CD14-positive monocyte (primary cell): ENCODE data around the gene SOCS4. TPM values are rescaled to one million over a fixed set of nuclear protein-coding genes. Genes with fewer than 3 reads are reported as not detected.
A peak's percentile ranks its signal among the peaks of the same experiment; 100 is the strongest.

ENCODE experiments used
- DNase-seq, 3 donors: peaks; one replicate each; pipeline ENCODE4 v3.0.0-alpha.2; 2011 to 2022
- H2AFZ ChIP-seq: 2 replicates; pipeline ENCODE4 v1.6.0; 2012; ENCODE audit warnings: mild to moderate bottlenecking, low read depth, low read length, inconsistent platforms; ENCODE audit not compliant: insufficient read depth, poor library complexity, severe bottlenecking
- H3K27ac ChIP-seq, 2 donors: 1 replicate in 1 of 2; 2 replicates in 1 of 2; pipeline ENCODE4 v1.5.1; 2012 to 2013; ENCODE audit warnings: low read length in 2 of 2, control low read depth in 1 of 2, inconsistent platforms in 1 of 2, low read depth in 1 of 2, mild to moderate bottlenecking in 1 of 2
- H3K27me3 ChIP-seq, 2 donors: one replicate each; pipeline versions ENCODE4 v1.6.0 to v1.6.1; 2011 to 2013; ENCODE audit warnings: low read length in 2 of 2; ENCODE audit not compliant: control insufficient read depth in 2 of 2, insufficient read depth in 2 of 2
- H3K36me3 ChIP-seq, 2 donors: replicated peaks in 1 of 2; 1 replicate in 1 of 2; 2 replicates in 1 of 2; pipeline versions ENCODE4 v1.5.1 to v1.6.1; 2012 to 2013; ENCODE audit warnings: low read length in 2 of 2, control low read depth in 1 of 2, inconsistent platforms in 1 of 2, mild to moderate bottlenecking in 1 of 2; ENCODE audit not compliant: insufficient read depth in 2 of 2, control insufficient read depth in 1 of 2
- H3K4me1 ChIP-seq, 2 donors: 1 replicate in 1 of 2; 2 replicates in 1 of 2; pipeline versions ENCODE4 v1.5.1 to v1.6.1; 2012 to 2013; ENCODE audit warnings: low read length in 2 of 2, control low read depth in 1 of 2, inconsistent platforms in 1 of 2, mild to moderate bottlenecking in 1 of 2, moderate library complexity in 1 of 2; ENCODE audit not compliant: insufficient read depth in 2 of 2, control insufficient read depth in 1 of 2
- H3K4me2 ChIP-seq: replicated peaks from 2 replicates; pipeline ENCODE3; 2012; ENCODE audit warnings: low read length, moderate library complexity, mild to moderate bottlenecking; ENCODE audit not compliant: poor library complexity, severe bottlenecking; ENCODE audit errors: extremely low read depth
- H3K4me3 ChIP-seq, 3 experiments: fragments of 200-600 bp in 1 of 3; sonication (generic) in 1 of 3; replicated peaks in 1 of 3; 1 replicate in 2 of 3; 2 replicates in 1 of 3; pipeline ENCODE4 v1.5.1; 2011 to 2013; ENCODE audit warnings: low read length in 3 of 3, mild to moderate bottlenecking in 3 of 3, control low read depth in 2 of 3, low read depth in 2 of 3, inconsistent platforms in 1 of 3, moderate library complexity in 1 of 3
- H3K79me2 ChIP-seq: 2 replicates; pipeline ENCODE4 v1.6.0; 2012; ENCODE audit warnings: mild to moderate bottlenecking, control low read depth, inconsistent platforms, low read length, moderate library complexity; ENCODE audit not compliant: insufficient read depth
- H3K9ac ChIP-seq: 2 replicates; pipeline ENCODE4 v1.6.0; 2017; ENCODE audit warnings: low read length, mild to moderate bottlenecking; ENCODE audit not compliant: insufficient read depth, poor library complexity, severe bottlenecking
- H3K9me3 ChIP-seq, 2 donors: replicated peaks in 1 of 2; 1 replicate in 1 of 2; 2 replicates in 1 of 2; pipeline versions ENCODE4 v1.5.1 to v1.6.1; 2012 to 2013; ENCODE audit warnings: low read length in 2 of 2, control low read depth in 1 of 2; ENCODE audit not compliant: control insufficient read depth in 1 of 2, insufficient read depth in 1 of 2
- H4K20me1 ChIP-seq: 2 replicates; pipeline ENCODE4 v1.6.0; 2012; ENCODE audit warnings: mild to moderate bottlenecking, low read length, control low read depth, moderate library complexity; ENCODE audit not compliant: insufficient read depth
- H3K27ac Mint-ChIP-seq, 7 donors: one replicate each; pipeline ENCODE4 v1.8.0; 2020; ENCODE audit warnings: mild to moderate bottlenecking in 7 of 7, mixed read lengths in 7 of 7, moderate library complexity in 6 of 7, inconsistent platforms in 2 of 7
- H3K27me3 Mint-ChIP-seq, 3 donors: one replicate each; pipeline ENCODE4 v1.8.0; 2021 to 2022; ENCODE audit warnings: low read depth in 3 of 3, mild to moderate bottlenecking in 3 of 3, mixed read lengths in 3 of 3, moderate library complexity in 3 of 3, inconsistent platforms in 1 of 3
- H3K36me3 Mint-ChIP-seq, 2 donors: one replicate each; pipeline ENCODE4 v1.8.0; 2020; ENCODE audit warnings: mixed read lengths in 2 of 2, inconsistent platforms in 1 of 2, mild to moderate bottlenecking in 1 of 2
- H3K4me1 Mint-ChIP-seq: one replicate; pipeline ENCODE4 v1.8.0; 2020; ENCODE audit warnings: mild to moderate bottlenecking, mixed read lengths
- H3K4me3 Mint-ChIP-seq, 2 donors: one replicate each; pipeline ENCODE4 v1.8.0; 2020; ENCODE audit warnings: mild to moderate bottlenecking in 2 of 2, mixed read lengths in 2 of 2, moderate library complexity in 1 of 2
- H3K9me3 Mint-ChIP-seq, 7 donors: one replicate each; pipeline ENCODE4 v1.8.0; 2020 to 2022; ENCODE audit warnings: mixed read lengths in 7 of 7, mild to moderate bottlenecking in 6 of 7, moderate library complexity in 6 of 7, inconsistent platforms in 2 of 7
- WGBS: methylation state at CpG from one replicate; pipeline ENCODE4 v1.1.5; 2013; ENCODE audit warnings: missing lambda C conversion rate; ENCODE audit not compliant: insufficient coverage; 5-methylcytosine and 5-hydroxymethylcytosine counted together
- intact Hi-C, 2 donors: fragments of 100-400 bp; cut with micrococcal nuclease; formaldehyde crosslinking; loops; one replicate each; pipeline versions ENCODE4 v1.15.0 to v1.15.1; 2023
- polyA plus RNA-seq, 3 donors: library from polyadenylated mRNA; depleted of rRNA in 1 of 3; unstranded in 2 of 3; stranded (reverse) in 1 of 3; fragments of 300-500 nt in 2 of 3; fragments of >200 nt in 1 of 3; fragmentation: Illumina TruSeq in 2 of 3; gene quantifications; 1 replicate in 2 of 3; 2 replicates in 1 of 3; pipeline ENCODE4 v1.2.3, GENCODE V29; 2012 to 2021
- TF ChIP-seq, protein P1 (sequence below): fragments of 200-600 bp; IDR thresholded peaks from one replicate; pipeline ENCODE4 v1.8.0; 2022; ENCODE audit warnings: antibody characterized with exemption, mild to moderate bottlenecking

SOCS4 gene
- polyA plus RNA-seq, 3 donors, result 2.5 to 5.0 (median 3.0) TPM

DNA sequence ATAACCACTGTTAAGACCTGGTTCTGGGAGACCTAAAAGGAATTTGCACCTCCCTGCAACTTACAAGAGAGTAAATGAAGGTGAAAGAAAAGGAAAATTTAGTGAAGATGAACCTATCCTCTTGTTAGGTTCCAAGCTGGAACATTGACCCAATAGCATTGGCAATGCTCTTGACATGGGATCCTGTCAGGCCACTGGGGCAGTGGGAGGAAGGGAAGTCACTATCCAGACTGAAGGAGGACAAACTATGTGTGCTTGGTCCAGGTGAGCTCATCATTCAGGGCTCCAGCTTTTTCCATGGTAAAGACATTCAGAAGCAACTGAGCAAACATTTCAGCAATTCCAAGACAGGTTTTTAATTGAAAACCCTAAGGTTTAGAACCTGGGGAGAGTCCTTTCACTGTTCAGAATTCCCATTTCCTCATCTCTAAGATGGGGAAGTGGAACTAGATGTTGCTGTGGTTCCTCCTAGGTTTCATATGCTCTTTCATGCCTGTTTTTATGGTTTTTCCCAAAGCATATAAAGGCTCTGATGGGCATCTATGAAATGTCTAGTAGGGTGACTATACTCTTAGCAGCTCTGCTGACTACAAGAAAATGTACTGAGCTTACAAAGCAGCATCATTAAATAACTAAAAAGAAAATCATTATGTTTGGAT lies 57.5 kb downstream of the SOCS4 start:
- intact Hi-C loops, result loop anchor here in 1 of 2 donors (5.0 kb wide), 1 partner anchor 32 kb away; the partner anchor contains the start of gene MAPK1IP1L

DNA sequence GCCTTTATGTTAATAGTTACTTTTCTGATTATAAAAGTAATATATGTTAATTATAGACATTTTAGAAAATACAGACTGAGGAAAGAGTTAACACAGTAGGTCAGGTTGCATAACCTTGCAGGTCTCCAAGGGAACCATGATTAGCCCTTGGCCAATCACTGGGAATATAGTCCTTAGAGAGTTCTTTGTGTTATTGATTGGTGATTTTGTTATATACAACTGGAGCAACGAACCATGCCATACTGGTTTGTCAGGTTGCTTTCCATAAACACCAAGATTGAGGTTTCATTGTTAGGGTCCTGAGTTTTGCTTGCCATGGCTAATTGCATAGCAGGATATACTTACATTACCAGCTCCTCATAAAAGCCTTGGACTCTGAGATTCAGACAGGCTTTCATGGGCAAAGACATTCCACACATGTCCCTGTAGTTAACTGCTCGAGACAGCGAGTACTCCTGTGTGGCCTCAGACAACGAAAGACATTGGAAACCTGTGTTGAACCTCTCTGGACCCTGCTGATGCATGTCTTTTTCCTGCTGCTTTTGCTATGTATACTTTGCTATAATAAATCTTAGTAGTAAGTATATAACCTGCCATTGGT lies 58.1 kb downstream of the SOCS4 start:
- no peaks in the 10 kb centered on the region for H3K79me2 ChIP-seq
- no peaks in the 10 kb centered on the region for H3K27me3 ChIP-seq
- H3K4me3 ChIP-seq, result no peak overlapping the region
- TF ChIP-seq, protein P1, sequence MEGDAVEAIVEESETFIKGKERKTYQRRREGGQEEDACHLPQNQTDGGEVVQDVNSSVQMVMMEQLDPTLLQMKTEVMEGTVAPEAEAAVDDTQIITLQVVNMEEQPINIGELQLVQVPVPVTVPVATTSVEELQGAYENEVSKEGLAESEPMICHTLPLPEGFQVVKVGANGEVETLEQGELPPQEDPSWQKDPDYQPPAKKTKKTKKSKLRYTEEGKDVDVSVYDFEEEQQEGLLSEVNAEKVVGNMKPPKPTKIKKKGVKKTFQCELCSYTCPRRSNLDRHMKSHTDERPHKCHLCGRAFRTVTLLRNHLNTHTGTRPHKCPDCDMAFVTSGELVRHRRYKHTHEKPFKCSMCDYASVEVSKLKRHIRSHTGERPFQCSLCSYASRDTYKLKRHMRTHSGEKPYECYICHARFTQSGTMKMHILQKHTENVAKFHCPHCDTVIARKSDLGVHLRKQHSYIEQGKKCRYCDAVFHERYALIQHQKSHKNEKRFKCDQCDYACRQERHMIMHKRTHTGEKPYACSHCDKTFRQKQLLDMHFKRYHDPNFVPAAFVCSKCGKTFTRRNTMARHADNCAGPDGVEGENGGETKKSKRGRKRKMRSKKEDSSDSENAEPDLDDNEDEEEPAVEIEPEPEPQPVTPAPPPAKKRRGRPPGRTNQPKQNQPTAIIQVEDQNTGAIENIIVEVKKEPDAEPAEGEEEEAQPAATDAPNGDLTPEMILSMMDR, result no peak
- H3K9ac ChIP-seq, result no peak overlapping the region
- peaks cover 21% of the 10 kb centered on the region in 2 donors for H3K4me1 ChIP-seq
- no peaks in the 10 kb centered on the region for H3K9me3 ChIP-seq
- no peak overlapping the region for H3K27ac Mint-ChIP-seq
- H3K4me1 Mint-ChIP-seq, result peaks cover 16% of the 10 kb centered on the region
- H3K27me3 Mint-ChIP-seq, result no peaks in the 10 kb centered on the region
- no peak overlapping the region for H3K4me2 ChIP-seq
- H3K9me3 Mint-ChIP-seq, result peaks cover 0 to 4% (median 0%) of the 10 kb centered on the region in 7 donors
- H4K20me1 ChIP-seq, result no peaks in the 10 kb centered on the region
- no peaks in the 10 kb centered on the region for H3K36me3 ChIP-seq
- intact Hi-C loops, result loop anchor here in 1 of 2 donors (5.0 kb wide), 1 partner anchor 33 kb away; the partner anchor contains the start of gene MAPK1IP1L
- DNase-seq, result no peak
- no peak overlapping the region for H3K27ac ChIP-seq
- H3K4me3 Mint-ChIP-seq, result no peak overlapping the region
- no peaks in the 10 kb centered on the region for H3K36me3 Mint-ChIP-seq
- H2AFZ ChIP-seq, result no peak overlapping the region
- WGBS, result 100% methylated on average over 2 of the region's 4 CpGs

More for the DNA sequence above, 57.5 kb downstream of the SOCS4 start:
- H3K27ac Mint-ChIP-seq, result peak overlapping the region in 1 of 7 donors; percentile 50
- no peak overlapping the region for H2AFZ ChIP-seq
- TF ChIP-seq, protein P1, result no peak
- H3K4me1 ChIP-seq, result peaks cover 25% of the 10 kb centered on the region in 2 donors
- no peaks in the 10 kb centered on the region for H3K9me3 ChIP-seq
- no peaks in the 10 kb centered on the region for H3K36me3 Mint-ChIP-seq
- no peak overlapping the region for H3K4me3 ChIP-seq
- no peaks in the 10 kb centered on the region for H3K36me3 ChIP-seq
- H3K79me2 ChIP-seq, result no peaks in the 10 kb centered on the region
- H3K27ac ChIP-seq, result no peak overlapping the region
- H3K4me2 ChIP-seq, result peak overlapping the region; percentile 25
- peaks cover 22% of the 10 kb centered on the region for H3K4me1 Mint-ChIP-seq
- H3K9ac ChIP-seq, result no peak overlapping the region
- no peaks in the 10 kb centered on the region for H4K20me1 ChIP-seq
- H3K4me3 Mint-ChIP-seq, result no peak overlapping the region
- no peaks in the 10 kb centered on the region for H3K27me3 Mint-ChIP-seq
- peak in 2 of 3 donors; percentile 55 to 71 for DNase-seq
- no peaks in the 10 kb centered on the region for H3K27me3 ChIP-seq
- H3K9me3 Mint-ChIP-seq, result peaks cover 0 to 4% (median 0%) of the 10 kb centered on the region in 7 donors
